HG02610 (cell line): ENCODE measurements around the gene WWOX.
"Not testable (repeated sequence)": the region's sequence is repeated elsewhere in the genome, so short reads cannot be mapped to it uniquely, and the experiment has no call there.

ENCODE experiments used
- ATAC-seq: cut with Tn5 transposase; IDR thresholded peaks from one replicate; pipeline ENCODE4 v1.9.1; 2021; ENCODE audit warnings: mild to moderate bottlenecking, moderate library complexity; ENCODE audit not compliant: unreplicated experiment

Gene WWOX

GRCh38 chr16:79012671-79013434 lies 913.4 kb downstream of the WWOX start:
- ATAC-seq, result no peak

GRCh38 chr16:79013930-79014660 lies 914.6 kb downstream of the WWOX start:
- ATAC-seq, result no peak

- no peak for ATAC-seq
Measured at GRCh38 chr16:79018650-79019429, 919.4 kb downstream of the WWOX start.

- no peak for ATAC-seq
Measured at GRCh38 chr16:79019431-79019830, 920.0 kb downstream of the WWOX start.

- no peak for ATAC-seq
Measured at GRCh38 chr16:79021991-79022630, 922.7 kb downstream of the WWOX start.

GRCh38 chr16:79026117-79026516 lies 926.7 kb downstream of the WWOX start:
- ATAC-seq, result no peak

- ATAC-seq, result no peak
Measured at GRCh38 chr16:79036541-79036940, 937.1 kb downstream of the WWOX start.

- no peak for ATAC-seq
Measured at GRCh38 chr16:79037521-79038373, 938.3 kb downstream of the WWOX start.

- no peak for ATAC-seq
Measured at GRCh38 chr16:79041206-79041605, 941.8 kb downstream of the WWOX start.

GRCh38 chr16:79042141-79042540 lies 942.7 kb downstream of the WWOX start:
- ATAC-seq, result no peak

GRCh38 chr16:79042886-79043285 lies 943.4 kb downstream of the WWOX start:
- ATAC-seq, result no peak

- ATAC-seq, result no peak
Measured at GRCh38 chr16:79045191-79045590, 945.7 kb downstream of the WWOX start.

GRCh38 chr16:79047337-79047736 lies 947.9 kb downstream of the WWOX start:
- ATAC-seq, result no peak

- ATAC-seq, result no peak
Measured at GRCh38 chr16:79049040-79049439, 949.6 kb downstream of the WWOX start.

- no peak for ATAC-seq
Measured at GRCh38 chr16:79050063-79050462, 950.6 kb downstream of the WWOX start.

GRCh38 chr16:79051313-79051712 lies 951.9 kb downstream of the WWOX start:
- ATAC-seq, result no peak

- not testable (repeated sequence) for ATAC-seq
Measured at GRCh38 chr16:79052198-79052597, 952.7 kb downstream of the WWOX start.

GRCh38 chr16:79053577-79053976 lies 954.1 kb downstream of the WWOX start:
- no peak for ATAC-seq

GRCh38 chr16:79054211-79054984 lies 954.9 kb downstream of the WWOX start:
- no peak for ATAC-seq
